GM19452 (cell line): Measurements from ENCODE around the gene FAIM2.

Experiments used
- ATAC-seq: cut with Tn5 transposase; IDR thresholded peaks from one replicate; pipeline ENCODE4 v1.9.1; 2021; ENCODE audit not compliant: unreplicated experiment

Gene FAIM2

DNA sequence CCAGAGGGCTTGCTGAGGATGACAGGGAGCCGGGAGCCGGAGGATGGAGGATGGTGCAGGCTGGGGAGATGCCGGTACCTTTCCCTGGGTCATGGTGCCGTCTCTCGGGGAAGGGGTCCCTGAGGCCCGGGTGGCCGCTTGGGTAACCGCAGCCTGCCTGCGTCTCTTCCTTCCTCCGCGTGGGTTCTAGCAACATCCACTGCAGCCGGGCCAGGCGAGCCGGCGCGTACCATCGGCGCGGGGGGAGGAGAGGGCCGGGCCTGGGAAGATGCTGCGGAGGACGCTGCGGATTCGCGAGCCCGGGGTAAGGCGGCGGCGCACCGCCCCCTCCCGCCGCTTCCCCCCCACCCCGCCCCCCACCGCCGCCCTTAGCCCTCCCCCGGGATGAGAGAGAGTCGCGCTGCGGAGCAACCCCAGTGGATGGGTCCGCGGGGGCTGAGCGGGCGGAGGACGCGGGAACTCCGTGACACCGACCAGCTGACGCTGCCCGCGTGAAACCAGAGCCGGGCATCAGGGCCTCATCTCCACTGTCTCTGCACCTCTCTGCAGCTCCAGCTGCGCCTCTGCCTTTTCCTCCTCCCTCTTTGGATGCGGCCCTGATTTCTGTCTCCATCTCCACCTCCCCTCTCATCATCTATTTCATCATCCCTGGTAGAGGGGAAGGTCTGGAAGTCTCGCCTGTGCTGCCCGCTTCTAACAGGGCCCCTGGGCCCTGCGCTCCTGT, at the start of gene FAIM2:
Gene FAIM2 (minus strand): TSS at position 201 of the 724 bp plus-strand sequence. CDS start 108 bp downstream, at position 93.
- no peak for ATAC-seq

DNA sequence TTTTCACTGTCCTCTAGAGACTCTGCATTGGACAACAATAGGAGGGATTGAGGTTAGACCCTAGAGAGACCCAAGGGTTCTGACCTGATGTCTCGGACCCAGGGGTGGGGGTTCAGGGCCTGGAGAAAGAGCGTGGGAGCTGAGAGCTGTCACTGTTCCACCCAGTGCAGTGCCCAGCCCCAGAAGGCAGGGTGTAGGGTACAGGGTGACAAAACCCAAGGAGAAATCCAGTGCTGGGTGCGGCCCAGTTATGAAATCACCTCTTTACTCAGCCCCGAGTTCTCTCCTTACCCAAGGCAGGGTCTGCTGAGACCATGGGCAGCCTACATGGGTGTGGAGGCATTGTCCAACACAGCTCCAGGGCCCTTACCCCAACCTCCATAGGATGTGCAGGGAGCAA, 49.5 kb upstream of the FAIM2 start:
- ATAC-seq, result no peak

DNA sequence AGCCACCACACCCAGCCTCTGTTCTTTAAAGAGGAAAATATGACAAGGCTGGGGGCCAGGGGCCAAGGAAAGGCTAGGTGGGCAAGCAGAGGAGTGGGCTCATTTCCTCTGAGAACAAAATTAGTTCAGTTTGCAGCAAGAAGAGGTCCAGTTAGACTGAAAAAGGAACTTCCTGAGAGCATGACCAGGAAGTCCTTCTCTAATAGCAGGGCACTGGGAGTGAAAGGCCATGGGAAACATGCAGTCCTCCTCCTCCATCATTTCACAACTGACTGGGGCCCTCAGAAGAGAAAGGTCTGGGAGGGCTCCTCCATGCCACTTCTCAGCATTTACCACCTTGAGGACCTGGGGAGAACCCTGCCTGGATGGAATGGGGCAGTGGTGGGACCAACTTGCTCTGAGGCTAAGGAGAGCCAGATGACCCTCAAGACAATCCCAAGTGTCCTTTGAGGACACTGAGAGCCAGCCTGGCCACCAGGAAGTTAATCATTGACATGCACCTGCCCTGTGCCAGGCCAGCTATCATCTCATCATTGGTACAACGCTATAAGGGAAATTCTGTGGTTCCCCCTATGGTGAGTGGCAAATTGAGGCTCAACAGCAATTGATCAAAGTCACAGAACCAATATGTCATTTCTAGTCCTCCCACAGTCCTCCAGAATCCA, 48.8 kb upstream of the FAIM2 start:
- ATAC-seq, result no peak

DNA sequence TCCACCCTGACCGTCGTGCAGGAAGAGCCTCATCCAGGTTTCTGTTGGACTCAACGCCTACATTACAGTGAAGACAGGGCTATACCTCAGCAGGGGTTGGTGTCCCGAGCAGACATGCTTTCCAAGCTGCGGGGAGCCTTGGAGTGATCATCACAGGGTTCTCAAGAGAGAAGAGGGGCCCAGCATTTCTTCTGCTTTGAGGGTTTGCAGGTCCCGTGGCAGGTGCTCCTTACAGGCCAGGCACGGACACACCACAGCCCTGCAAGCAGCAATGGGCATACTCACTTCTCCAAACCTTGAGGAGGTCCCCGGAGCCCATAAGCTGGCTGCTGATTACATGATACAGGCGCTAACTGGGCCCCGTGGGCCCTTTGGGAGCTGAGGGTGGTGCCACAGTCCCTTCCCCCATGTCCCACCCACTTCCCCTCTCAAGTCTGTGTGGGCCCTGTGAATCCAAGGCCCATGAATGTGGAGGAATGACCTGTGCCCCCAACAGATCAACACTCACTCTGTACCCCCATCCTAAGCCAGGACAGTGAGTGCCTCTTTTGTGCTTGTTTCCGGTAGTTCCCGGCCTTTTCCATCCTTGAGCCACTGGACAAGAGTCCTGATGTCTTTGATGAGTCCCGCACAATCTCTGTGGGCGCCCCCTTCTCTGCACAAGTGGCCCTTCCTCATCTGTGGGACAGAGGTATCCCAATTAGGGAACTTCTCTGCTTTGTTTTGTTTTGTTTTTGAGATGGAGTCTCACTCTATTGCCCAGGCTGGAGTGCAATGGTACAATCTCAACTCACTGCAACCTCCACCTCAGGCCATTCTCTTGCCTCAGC, 47.9 kb upstream of the FAIM2 start:
- no peak for ATAC-seq

DNA sequence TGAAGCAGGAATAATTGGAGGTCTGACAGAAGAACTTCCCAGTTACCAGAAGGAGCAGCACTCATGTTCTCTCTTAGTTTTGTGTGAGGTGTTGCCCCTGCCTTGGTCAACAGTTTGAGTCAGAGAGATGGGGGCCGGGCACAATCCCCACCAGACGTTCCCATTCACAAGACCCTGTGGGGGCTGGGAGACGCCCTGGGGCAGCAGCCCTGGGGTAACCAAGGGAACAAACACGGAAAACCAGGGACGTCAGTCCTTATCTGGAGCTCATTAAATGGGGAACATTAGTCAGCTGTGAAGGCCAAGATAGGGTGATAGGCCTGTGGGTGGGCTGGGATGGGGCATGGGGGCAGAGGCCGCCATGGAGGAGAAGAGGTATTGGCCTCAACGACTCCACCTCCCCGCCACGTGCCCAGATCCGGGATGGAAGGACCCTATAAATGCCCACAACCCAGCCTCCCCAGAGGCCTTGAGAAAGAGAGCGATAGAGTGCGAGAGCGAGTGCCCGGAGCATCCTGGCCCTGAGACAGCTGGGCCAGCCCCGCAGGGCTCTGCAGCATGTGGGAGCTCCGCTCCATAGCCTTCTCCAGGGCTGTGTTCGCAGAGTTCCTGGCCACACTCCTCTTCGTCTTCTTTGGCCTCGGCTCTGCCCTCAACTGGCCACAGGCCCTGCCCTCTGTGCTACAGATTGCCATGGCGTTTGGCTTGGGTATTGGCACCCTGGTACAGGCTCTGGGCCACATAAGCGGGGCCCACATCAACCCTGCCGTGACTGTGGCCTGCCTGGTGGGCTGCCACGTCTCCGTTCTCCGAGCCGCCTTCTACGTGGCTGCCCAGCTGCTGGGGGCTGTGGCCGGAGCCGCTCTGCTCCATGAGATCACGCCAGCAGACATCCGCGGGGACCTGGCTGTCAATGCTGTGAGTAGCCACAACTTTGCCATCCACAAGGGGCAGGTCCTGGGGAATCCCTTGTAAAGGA, 46.9 kb upstream of the FAIM2 start, which contains the start of gene AQP2:
Gene AQP2 (plus strand): TSS at position 465 of the 979 bp plus-strand sequence. CDS start 94 bp downstream, at position 559.
- no peak for ATAC-seq

DNA sequence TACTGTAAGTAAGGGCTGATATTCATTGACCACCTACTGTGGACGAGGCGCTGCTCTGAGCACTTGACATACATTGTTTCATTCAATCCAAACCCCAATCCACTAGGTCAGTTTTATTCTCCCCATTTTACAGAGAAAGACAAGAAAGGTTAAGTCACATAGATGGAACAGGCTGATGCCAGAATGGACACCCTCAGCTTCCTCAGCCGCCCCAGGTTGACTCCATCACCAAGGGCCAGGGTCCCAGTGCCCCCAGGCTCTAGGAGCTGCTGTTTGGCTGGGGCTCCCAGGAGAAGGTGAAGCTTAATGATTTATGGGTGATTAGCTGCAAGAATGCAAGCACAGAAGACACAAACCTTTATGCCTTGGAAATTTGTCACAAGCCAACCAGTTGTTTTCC, 46.2 kb upstream of the FAIM2 start:
- no peak for ATAC-seq

DNA sequence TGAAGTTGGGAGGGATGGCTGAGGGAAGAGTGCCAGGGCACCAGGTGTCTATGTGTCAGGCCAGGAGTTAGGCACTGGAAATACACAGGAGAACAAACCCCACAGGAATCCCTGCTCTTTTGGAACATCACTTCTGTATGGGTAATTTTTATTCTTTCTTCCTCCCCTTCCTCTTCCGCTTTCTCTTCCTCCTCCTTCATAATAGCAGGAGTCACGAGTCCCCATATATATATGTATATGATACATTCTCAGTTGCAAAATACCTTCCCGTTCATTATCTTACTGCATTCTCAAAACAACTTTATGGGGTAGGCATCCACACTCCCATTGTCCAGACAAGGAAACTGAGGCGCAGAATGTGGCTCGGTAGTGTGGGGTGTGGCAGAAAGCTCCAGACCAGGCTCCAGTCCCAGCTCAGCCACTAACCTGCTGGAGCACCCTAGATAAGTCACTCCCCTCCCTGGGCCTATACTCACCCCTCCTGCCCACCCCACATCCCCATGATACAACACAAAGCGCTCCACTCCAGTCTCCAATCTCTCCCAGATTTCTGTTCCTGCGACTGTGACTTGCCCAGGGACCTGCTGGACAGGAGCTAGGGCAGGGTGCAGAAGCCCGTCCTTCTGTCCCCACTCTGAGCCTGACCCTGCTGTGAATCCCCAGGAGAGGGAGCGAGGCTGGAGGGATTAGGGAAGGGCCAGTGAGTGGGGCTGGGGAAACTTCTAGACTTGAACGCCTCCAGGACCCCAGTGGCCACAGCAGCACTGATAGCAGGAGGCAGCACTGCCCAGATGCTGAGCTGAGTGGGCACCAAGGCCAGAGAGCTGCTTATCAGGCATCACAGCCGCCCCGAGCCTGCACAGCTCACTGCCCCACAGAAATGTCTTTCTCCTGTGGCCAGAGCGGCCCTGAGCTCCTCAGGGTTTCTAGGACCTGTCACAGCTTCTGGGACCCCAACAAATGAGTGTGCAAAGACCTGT, 45.5 kb upstream of the FAIM2 start:
- no peak for ATAC-seq

DNA sequence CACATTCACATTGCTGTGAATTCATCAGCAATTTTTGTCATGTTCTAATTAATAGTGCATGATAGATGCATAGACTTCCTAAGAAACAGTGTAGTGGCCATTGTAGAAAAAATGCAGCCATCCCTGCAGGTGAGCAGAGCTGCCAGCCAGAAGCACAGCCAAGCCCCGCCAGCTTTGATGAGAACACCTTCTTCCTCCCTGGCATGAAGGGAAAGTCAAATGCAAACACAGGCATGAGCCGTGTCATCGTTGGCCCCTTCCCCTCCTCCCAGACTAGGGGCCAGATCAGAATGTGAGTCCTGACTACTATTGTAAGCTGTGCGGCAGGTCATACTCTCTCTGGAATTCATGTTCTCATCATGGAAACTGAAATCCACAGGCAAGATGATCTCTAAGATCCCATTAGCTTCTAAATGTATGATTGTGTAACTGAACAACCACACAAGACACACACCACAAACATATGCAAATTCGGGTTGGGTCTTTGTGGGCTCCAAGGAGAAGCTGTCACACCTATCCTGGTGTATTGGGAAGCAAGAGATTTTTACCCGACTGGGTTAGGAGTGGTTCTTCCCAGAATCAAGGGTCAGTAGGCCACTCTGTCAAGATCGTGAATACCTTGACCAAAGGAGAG, 44.0 kb upstream of the FAIM2 start:
- ATAC-seq, result no peak

DNA sequence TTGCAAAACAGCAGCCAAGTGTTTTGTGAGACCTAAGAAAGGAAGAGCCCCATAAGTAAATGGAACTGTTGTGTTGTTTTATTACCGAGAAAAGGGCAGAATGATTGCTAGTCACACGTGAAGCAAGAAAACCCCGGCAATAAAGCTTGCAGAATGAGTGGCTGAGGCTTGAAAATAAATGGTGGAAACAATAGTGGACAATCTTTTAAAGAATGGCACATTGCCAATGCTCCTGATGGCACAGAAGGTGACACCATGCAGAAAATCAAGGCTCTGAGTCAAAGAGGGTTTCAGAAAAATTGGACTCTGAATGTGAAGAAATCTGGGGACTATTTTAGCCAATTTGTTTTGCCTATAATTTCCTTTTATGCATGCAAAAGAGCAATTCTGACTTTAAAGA, 42.8 kb upstream of the FAIM2 start:
- no peak for ATAC-seq

DNA sequence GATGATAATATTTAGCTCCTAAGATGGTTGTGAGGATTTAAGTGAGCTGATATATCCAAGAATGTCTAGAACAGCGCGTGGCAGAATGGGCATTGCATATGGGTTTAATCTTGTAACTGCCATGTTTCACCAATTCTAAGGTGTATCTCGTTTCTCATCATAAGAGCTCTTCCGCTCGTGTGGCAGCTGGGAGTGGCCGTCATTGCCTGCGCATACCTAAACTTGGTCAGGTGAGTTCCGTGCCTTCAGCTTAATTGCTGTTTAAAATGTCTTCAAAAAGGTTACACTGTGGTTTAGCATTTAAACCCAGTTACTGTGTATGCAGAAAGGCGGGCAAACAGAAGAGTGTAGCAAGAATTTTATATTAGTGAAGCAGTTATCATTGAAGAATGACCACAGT, 42.4 kb upstream of the FAIM2 start:
- no peak for ATAC-seq

DNA sequence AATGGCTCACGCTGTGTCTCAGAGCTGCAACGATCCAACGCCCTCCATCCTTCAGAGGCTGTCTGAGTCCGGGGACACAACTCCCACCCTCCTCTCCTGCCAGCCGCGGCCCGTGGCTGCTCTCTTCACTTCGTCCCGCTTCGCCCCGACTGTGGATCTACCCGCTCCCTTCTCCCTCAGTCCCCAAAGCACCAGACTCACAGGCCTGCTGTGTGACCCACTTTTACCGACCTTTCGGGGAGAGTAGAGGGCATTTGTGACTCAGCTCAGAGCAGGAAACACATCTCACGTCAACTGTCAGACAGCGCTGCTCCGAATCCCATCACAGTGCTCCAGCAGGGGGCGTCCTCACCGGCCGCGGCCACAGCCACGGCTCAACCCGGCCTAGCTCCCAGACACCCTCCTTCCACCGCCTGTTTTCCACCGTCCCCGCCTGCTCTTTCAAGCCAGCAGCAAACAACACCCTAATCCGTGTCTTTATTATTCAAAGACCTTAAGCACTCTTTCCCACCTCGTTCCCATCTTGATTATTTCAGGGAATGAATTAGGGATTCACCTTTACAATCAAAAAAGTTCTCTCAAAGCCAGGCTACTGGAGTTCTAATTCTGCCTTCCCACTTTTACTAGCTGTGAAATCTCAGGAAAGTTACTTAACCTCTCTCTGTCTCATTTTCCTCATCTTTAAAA, 41.8 kb upstream of the FAIM2 start:
- peak; percentile 71 for ATAC-seq

DNA sequence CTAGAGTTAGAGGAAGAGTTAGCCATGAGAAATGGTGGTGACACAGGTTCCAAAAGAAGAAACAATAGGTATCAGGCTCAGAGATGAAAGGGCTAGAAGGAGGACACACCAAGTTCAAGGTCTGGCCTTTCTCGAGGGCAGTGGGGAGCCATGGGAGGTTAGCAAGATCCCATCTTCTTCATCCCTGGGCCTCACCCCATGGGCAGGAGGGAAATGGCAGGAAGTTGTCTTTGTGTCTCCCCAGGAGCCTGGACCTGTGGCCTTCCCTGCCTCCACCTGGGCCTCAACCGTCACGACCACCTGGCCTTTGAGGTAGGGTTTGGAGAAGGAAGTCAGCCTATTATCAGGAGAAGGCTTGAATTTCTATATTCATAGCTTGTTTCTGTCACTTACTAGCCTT, 41.0 kb upstream of the FAIM2 start:
- ATAC-seq, result no peak

DNA sequence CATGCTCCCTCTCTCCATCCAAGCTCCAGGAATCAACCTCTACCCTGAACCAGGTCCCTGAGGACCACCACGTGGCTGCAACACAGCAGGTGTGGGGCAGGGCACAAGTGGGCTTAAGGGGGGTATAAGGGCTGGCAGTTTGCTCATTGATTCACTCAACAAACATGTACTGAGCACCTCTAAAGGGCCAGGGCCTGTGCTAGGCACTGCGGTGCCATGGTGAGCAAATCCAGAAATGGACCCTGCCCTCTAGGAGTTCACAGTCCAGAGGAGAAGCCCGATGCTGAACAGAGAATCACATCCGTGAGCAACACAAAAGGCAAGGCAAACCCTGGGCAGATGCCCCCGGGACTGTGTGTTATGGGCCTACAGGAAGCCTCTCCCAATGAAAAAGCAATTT, 40.3 kb upstream of the FAIM2 start:
- ATAC-seq, result no peak

DNA sequence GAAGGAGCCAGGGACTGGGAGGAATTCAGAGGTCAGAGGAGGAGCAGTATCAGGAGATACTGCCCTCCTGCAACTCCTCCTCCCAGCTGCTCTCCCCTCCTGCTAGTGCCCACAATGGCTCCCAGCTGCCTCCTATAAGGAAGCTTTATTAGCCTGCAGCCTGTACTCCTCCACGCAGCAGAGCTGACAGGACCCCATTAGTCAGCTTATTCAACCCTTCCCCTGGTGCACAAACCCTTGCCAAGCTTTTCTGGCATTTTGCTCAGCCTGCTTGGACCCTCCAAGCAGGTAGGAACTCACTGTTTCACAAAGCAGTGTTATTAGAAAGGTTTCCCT, 39.9 kb upstream of the FAIM2 start:
- no peak for ATAC-seq

DNA sequence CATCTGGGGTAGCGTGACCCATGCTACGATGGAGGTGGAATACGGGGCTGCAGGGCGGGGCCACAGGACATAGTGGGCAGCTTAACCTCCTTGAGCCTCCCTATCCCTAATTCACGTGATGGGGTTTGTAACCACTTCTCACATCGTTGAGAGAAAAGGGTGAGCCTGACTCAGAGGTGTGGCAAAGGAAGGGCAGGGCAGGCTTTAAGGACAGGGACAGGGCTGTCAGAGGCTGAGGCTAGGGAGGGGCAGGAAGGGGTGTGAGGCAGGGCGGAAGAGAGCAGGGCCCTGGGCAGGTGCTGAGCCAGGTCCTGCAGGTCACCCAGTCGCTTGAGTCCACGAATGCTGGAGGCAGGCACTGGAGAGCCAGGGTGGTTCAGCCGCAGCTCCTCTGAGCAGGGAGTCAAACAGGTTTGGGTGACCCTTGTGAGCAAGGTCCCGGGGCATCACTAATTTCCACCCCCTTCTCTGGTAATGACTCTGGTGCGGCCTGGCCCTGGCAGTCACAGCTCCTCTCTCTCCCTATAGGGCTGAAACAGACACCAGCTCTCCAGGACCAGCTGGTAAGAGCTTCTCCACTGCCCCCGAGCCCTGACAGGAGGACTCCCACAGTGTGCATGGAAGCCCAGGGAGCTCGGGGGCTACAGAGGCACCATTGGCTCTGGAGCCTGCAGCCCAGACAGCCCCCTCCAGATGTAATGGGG, 39.4 kb upstream of the FAIM2 start:
- ATAC-seq, result no peak

DNA sequence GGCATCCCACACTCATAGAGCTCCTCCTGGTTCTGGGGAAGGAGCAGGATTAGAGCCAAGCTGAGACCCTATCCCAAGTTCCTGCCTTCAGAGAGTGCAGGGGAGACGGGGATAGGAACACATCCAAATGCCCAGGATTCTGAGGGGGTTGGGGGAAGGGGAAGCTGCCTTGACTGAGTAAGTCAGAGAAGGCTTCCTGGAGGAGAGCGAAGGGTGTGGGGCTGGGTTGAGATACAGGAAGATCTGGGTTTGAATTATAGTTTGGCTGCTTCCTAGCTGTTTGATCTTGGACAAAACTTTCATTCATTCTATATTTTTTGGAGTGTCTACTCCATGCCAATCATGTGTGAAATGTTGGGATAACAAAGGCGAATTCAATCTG, 38.8 kb upstream of the FAIM2 start:
- ATAC-seq, result no peak

DNA sequence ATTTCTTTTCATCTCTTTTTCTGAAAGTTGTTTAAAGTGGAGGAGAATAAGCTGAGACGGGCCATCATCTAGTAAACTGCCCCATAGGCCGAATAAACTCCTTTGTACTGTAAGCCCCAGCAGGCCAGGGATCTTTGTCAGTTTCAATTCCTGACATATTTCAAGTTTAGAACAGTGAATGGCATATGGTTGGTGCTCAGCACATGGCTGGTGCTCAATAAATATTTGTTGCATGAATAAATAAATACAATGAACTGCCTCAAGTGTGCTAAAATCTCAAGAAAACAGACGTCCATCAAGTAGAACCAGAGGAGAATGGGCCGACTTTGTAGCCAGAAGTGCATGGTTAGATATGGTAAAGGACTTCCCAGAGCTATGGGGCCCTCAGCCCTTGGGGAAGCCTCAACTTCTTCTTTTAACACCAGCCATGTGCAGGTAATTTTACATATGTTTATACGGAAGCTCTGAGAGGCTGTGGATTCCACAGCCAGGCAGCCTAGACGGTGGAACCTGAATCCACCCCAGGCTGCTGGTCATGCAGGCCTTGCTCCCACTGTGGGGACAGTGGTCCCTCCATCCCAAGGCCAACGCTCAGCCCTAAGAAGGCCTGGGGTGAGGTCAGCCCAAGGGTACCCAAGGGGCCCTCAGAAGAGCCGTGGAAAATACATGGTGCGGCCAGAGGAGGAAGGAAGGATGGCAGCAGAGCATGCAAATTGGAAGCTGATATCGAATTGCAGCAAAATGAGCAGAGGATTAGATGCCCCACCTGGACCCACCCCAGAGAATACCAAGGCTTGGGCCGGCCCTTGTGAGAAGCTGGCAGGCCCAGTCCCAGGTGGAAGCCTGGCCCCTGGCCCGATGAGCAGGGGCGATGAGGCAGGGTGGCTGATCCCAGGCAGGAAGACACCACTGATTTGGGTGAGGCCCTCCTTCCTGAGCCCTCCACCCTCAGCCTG, 38.1 kb upstream of the FAIM2 start:
- no peak for ATAC-seq
